Lower leg skin (tissue), 4 donors: ENCODE measurements around the gene STX1B. TPM values are rescaled to one million over a fixed set of nuclear protein-coding genes. Genes with fewer than 3 reads are reported as not detected.
A peak's percentile ranks its signal among the peaks of the same experiment; 100 is the strongest.

ENCODE experiments used
- DNase-seq, 2 donors: peaks; one replicate each; pipeline ENCODE4 v3.0.0-alpha.2; 2019; ENCODE audit warnings: low spot score in 2 of 2
- H3K4me3 ChIP-seq: fragments of 200-600 bp; sonication (generic); 2 replicates; pipeline ENCODE4 v1.5.1; 2017; ENCODE audit warnings: mild to moderate bottlenecking, low read depth; ENCODE audit not compliant: poor library complexity, severe bottlenecking
- POLR2A ChIP-seq, 2 donors: fragments of 450-650 bp; IDR thresholded peaks; one replicate each; pipeline ENCODE4 v1.6.1; 2016 to 2017; ENCODE audit warnings: antibody characterized with exemption in 2 of 2, mild to moderate bottlenecking in 1 of 2, moderate library complexity in 1 of 2
- WGBS, 2 donors: methylation state at CpG; one replicate each; pipeline ENCODE4 v1.1.5; 2018; 5-methylcytosine and 5-hydroxymethylcytosine counted together
- intact Hi-C: fragments of 100-400 bp; cut with DNase I; formaldehyde crosslinking; loops from one replicate; pipeline ENCODE4 v1.15.0; 2023; ENCODE audit warnings: low total_unique reads
- total RNA-seq, 4 donors: library from RNA; depleted of rRNA; stranded (reverse); fragments of >200 nt; gene quantifications; one replicate each; pipeline ENCODE4 v1.1.0, GENCODE V29; 2016
- TF ChIP-seq, protein P1 (sequence below), 3 donors: fragments of 450-650 bp; IDR thresholded peaks; one replicate each; pipeline ENCODE4 v1.5.1; 2016; ENCODE audit warnings: antibody characterized with exemption in 3 of 3, mild to moderate bottlenecking in 3 of 3, moderate library complexity in 2 of 3

The STX1B gene
- total RNA-seq, 4 donors from 2014 or later: 0.32 to 1.4 (median 0.44) TPM

GRCh38 chr16:30949650-30950515 is 60.6 kb downstream of the STX1B start:
- peak overlapping the region; percentile 92 for H3K4me3 ChIP-seq
- peak; percentile 93 to 97 for DNase-seq
- 3% methylated on average over 18 to 21 of the region's 21 CpGs for WGBS, 2 donors
- intact Hi-C loops: no loop called here
- TF ChIP-seq, protein P1, sequence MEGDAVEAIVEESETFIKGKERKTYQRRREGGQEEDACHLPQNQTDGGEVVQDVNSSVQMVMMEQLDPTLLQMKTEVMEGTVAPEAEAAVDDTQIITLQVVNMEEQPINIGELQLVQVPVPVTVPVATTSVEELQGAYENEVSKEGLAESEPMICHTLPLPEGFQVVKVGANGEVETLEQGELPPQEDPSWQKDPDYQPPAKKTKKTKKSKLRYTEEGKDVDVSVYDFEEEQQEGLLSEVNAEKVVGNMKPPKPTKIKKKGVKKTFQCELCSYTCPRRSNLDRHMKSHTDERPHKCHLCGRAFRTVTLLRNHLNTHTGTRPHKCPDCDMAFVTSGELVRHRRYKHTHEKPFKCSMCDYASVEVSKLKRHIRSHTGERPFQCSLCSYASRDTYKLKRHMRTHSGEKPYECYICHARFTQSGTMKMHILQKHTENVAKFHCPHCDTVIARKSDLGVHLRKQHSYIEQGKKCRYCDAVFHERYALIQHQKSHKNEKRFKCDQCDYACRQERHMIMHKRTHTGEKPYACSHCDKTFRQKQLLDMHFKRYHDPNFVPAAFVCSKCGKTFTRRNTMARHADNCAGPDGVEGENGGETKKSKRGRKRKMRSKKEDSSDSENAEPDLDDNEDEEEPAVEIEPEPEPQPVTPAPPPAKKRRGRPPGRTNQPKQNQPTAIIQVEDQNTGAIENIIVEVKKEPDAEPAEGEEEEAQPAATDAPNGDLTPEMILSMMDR (IDR thresholded peaks at IDR 0.05): peak in 1 of 3 donors; percentile 9
- TF ChIP-seq POLR2A (IDR thresholded peaks at IDR 0.05): no peak

DNA sequence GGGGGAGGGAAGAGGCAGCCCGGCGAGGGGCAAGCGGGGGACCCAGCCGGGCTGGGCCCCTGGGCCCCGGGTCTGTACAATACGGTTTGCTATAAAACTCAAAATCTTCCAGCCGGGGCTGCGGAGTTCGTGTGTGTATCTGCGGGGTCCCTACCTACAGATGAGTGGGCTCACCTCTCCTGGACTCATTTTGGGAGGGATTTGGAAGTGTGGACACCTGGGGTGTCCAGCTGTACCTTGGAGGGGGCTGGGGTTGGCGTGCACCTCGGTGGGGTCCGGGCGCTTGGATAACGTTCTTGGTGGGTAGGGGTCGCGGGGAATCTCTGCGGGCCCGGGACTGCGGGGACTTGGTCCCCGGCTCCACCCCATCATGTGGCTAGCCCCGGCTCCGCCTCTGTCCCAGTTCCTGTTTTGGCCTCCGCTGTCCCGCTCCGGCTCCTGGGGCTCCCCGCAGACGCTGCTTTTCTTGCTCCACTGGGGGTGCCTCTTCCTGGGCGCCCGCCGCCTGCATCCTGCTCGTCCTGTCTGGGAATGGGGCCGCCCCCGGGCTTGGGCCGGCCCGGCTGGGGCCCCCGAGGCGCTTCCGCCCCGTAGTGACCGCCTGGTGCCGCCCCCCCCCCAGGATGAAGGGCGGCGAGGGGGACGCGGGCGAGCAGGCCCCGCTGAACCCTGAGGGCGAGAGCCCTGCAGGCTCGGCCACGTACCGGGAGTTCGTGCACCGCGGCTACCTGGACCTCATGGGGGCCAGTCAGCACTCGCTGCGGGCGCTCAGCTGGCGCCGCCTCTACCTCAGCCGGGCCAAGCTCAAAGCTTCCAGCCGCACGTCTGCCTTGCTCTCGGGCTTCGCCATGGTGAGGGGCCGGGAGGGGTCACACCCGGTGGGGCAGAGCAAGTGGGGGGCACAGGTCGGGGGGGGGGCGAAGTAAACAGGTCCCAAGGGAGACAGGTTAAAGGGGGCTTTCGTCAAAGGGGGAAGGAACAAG is 61.5 kb downstream of the STX1B start, which contains the start of gene ORAI3:
Gene ORAI3 (plus strand): TSS at position 402 of the 983 bp plus-strand sequence. CDS start 222 bp downstream, at position 624.
- intact Hi-C loops: no loop called here
- 1 to 2% methylated on average over 29 to 48 of the region's 70 CpGs for WGBS, 2 donors
- TF ChIP-seq, protein P1 (IDR thresholded peaks at IDR 0.05): no peak
- no peak for TF ChIP-seq POLR2A (IDR thresholded peaks at IDR 0.05)
- peak within 1 kb of the TSS; percentile 92 for H3K4me3 ChIP-seq
- DNase-seq: peak; percentile 75 to 96

GRCh38 chr16:30947859-30948666 is 62.4 kb downstream of the STX1B start:
- peak; percentile 86 to 96 for DNase-seq
- H3K4me3 ChIP-seq: peak overlapping the region; percentile 92
- TF ChIP-seq, protein P1 (IDR thresholded peaks at IDR 0.05): no peak
- no peak for TF ChIP-seq POLR2A (IDR thresholded peaks at IDR 0.05)
- WGBS, 2 donors: 33 to 47% methylated on average over 33 to 44 of the region's 44 CpGs
- intact Hi-C loops: no loop called here

GRCh38 chr16:30947541-30947858 is 62.9 kb downstream of the STX1B start:
- H3K4me3 ChIP-seq: no peak overlapping the region
- intact Hi-C loops: no loop called here
- TF ChIP-seq, protein P1 (IDR thresholded peaks at IDR 0.05): no peak
- TF ChIP-seq POLR2A (IDR thresholded peaks at IDR 0.05): no peak
- no peak for DNase-seq
- WGBS, 2 donors: 84 to 87% methylated on average over 3 of the region's 3 CpGs
